GM12878 (cell line): ENCODE measurements around the gene LDHAL6A. TPM values are rescaled to one million over a fixed set of nuclear protein-coding genes. Genes with fewer than 3 reads are reported as not detected.

Experiments
- ATAC-seq: fragments of 200-7000 bp; cut with Tn5 transposase; 3 replicates; pipeline ENCODE4 v1.9.1; 2020; ENCODE audit warnings: mild to moderate bottlenecking, moderate library complexity
- BruUV-seq: library from RNA; stranded (reverse); fragments of 400-500 nt; replicated peaks from 2 replicates; lab custom pipeline; 2021; lab: Mats Ljungman, UMichigan
- CTCF ChIA-PET: fragments of 300-600 bp; sonication (Branson Sonifier 250); formaldehyde crosslinking; extraction: SDS; loops from one replicate; lab custom pipeline; 2021; ENCODE audit warnings: inconsistent platforms; lab: Yijun Ruan, JAX
- POLR2A ChIA-PET: fragments of 350-600 bp; formaldehyde crosslinking; extraction: SDS; loops from one replicate; lab custom pipeline; 2021; ENCODE audit warnings: inconsistent platforms; lab: Charles Lee
- RAD21 ChIA-PET: fragments of 300-600 bp; sonication (Branson Sonifier 250); formaldehyde crosslinking; loops from one replicate; lab custom pipeline; 2023; ENCODE audit warnings: antibody characterized with exemption; ENCODE audit not compliant: unreplicated experiment; lab: Charles Lee
- SMC1A ChIA-PET: fragments of 300-600 bp; sonication (Branson Sonifier 250); formaldehyde crosslinking; loops from one replicate; lab custom pipeline; 2023; ENCODE audit not compliant: unreplicated experiment, uncharacterized antibody; lab: Charles Lee
- DNase-seq: peaks from one replicate; pipeline ENCODE4 v3.0.0-alpha.2; 2011; ENCODE audit warnings: low read depth, low spot score
- FAIRE-seq: peaks from 3 replicates; lab custom pipeline; 2011; peaks lifted over from hg19 to GRCh38; lab: Jason Lieb, UNC
- H2AFZ ChIP-seq: 2 replicates; pipeline ENCODE4 v1.6.0; 2011; ENCODE audit warnings: low read depth, low read length, control low read depth; ENCODE audit not compliant: control insufficient read depth
- H3K27ac ChIP-seq: 2 replicates; pipeline ENCODE4 v1.5.1; 2011; ENCODE audit warnings: control low read depth; ENCODE audit not compliant: control insufficient read depth, insufficient read depth
- H3K27me3 ChIP-seq, 2 experiments: replicated peaks in 1 of 2; 2 replicates each; pipeline versions ENCODE4 v1.6.0 to v1.6.1; 2011; ENCODE audit warnings: low read length in 1 of 2; ENCODE audit not compliant: control insufficient read depth in 2 of 2, insufficient read depth in 2 of 2
- H3K36me3 ChIP-seq, 2 experiments: 2 replicates each; pipeline ENCODE4 v1.5.1; 2011; ENCODE audit warnings: low read length in 1 of 2; ENCODE audit not compliant: control insufficient read depth in 2 of 2, insufficient read depth in 2 of 2
- H3K4me1 ChIP-seq: 2 replicates; pipeline ENCODE4 v1.6.1; 2011; ENCODE audit warnings: mild to moderate bottlenecking, low read length, moderate library complexity, mixed read lengths; ENCODE audit not compliant: control insufficient read depth, insufficient read depth
- H3K4me2 ChIP-seq: 2 replicates; pipeline ENCODE4 v1.6.0; 2011; ENCODE audit warnings: control low read depth; ENCODE audit not compliant: control insufficient read depth, insufficient read depth
- H3K4me3 ChIP-seq: fragments of 200-600 bp; sonication (generic); 2 replicates; pipeline ENCODE4 v1.5.1; 2016
- H3K79me2 ChIP-seq: 2 replicates; pipeline ENCODE4 v1.6.0; 2011; ENCODE audit warnings: low read length; ENCODE audit not compliant: control insufficient read depth, insufficient read depth
- H3K9ac ChIP-seq: 2 replicates; pipeline ENCODE4 v1.8.0; 2011; ENCODE audit warnings: low read length, control low read depth, mixed read lengths; ENCODE audit not compliant: control insufficient read depth, insufficient read depth
- H3K9me3 ChIP-seq: replicated peaks from 3 replicates; pipeline ENCODE4 v1.5.1; 2011; ENCODE audit warnings: mild to moderate bottlenecking, low read length; ENCODE audit not compliant: control insufficient read depth, insufficient read depth
- H4K20me1 ChIP-seq: 2 replicates; pipeline ENCODE4 v1.6.0; 2011; ENCODE audit not compliant: control insufficient read depth, insufficient read depth
- NR2F1 ChIP-seq: fragments of 450-650 bp; conservative IDR thresholded peaks from 2 replicates; pipeline ENCODE4 v1.6.1; 2017; ENCODE audit warnings: mild to moderate bottlenecking
- RFX5 ChIP-seq: IDR thresholded peaks from 2 replicates; pipeline ENCODE4 v1.6.1; 2011; ENCODE audit warnings: low read depth, low read length, improper control_type of control experiment
- ZNF384 ChIP-seq: IDR thresholded peaks from 2 replicates; pipeline ENCODE4 v1.6.1; 2012; ENCODE audit warnings: low read depth, mild to moderate bottlenecking, low read length, improper control_type of control experiment, borderline replicate concordance
- WGBS: methylation state at CpG from one replicate; pipeline ENCODE4 v1.1.6; 2016; ENCODE audit warnings: low lambda C conversion rate; ENCODE audit not compliant: insufficient replicate concordance, insufficient coverage; ENCODE audit errors: missing lambda C conversion rate; 5-methylcytosine and 5-hydroxymethylcytosine counted together
- in situ Hi-C: fragments of 300-500 bp; cut with MboI; formaldehyde crosslinking; loops from 9 replicates; pipeline ENCODE4 v1.14.3; 2018; ENCODE audit warnings: mixed read lengths
- intact Hi-C: fragments of 100-400 bp; cut with micrococcal nuclease; formaldehyde crosslinking; loops from one replicate; pipeline ENCODE4 v1.14.2; 2022; ENCODE audit not compliant: unreplicated experiment
- polyA plus RNA-seq, 11 experiments: library from polyadenylated mRNA; depleted of rRNA in 4 of 11; unstranded in 6 of 11; stranded (reverse) in 5 of 11; fragments of >200 nt; fragmentation: Nextera tagmentation in 4 of 11; fragmentation: Illumina TruSeq in 1 of 11; extraction: Ambion mirVana in 4 of 11; extraction: Trizol in 1 of 11; gene quantifications; 1 replicate in 1 of 11; 2 replicates in 10 of 11; pipeline versions ENCODE4 v1.2.1 to v1.2.3, GENCODE V29; 2011 to 2016; ENCODE audit warnings: inconsistent platforms in 2 of 11, missing spikeins in 2 of 11, low read depth in 1 of 11
- total RNA-seq, 4 experiments: library from RNA; depleted of rRNA in 3 of 4; stranded (reverse); fragments of >200 nt in 3 of 4; fragmentation: Illumina TruSeq in 1 of 4; extraction: Trizol in 1 of 4; gene quantifications; 2 replicates each; pipeline versions ENCODE4 v1.2.1 to v1.2.3, GENCODE V29; 2013 to 2021
- TF ChIP-seq, protein P1 (sequence below): fragments of 450-650 bp; IDR thresholded peaks from 2 replicates; pipeline ENCODE4 v1.6.1; 2017; ENCODE audit warnings: low read depth, mild to moderate bottlenecking, moderate library complexity
- TF ChIP-seq, protein P2 (sequence below): fragments of 450-650 bp; IDR thresholded peaks from 2 replicates; pipeline ENCODE4 v1.6.1; 2018; ENCODE audit warnings: mild to moderate bottlenecking, low read depth, moderate library complexity; ENCODE audit not compliant: partially characterized antibody

LDHAL6A gene
- total and polyA plus RNA-seq, 10 of the 15 experiments (the other 5 are each of a cell fraction or from before 2014, with no cell fraction given): 0.03 to 0.11 (median 0.09) TPM; not detected in 7

DNA sequence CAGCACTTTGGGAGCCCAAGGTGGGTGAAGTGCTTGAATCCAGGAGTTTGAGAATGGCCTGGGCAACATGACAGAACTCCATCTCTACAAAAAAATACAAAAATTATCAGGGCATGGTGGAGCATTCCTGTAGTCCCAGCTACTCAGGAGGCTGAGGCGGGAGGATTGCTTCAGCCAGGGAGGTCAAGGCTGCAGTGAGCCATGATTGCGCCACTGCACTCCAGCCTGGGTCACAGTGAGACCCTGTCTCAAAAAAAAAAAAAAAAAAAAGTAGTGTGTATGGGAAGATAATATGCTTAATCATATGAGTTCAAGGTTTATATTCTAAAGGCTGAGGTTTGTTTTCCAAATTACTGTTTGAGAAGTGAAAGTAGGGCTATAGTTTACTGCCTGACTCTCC, 10.7 kb downstream of the LDHAL6A start:
- Histone ChIP-seq H3K27me3 (no peaks in the 10 kb centered on the region), H3K4me1 (peaks cover 5% of the 10 kb centered on the region; the same call in 1 of the 2 replicates), H2AFZ (no peak overlapping the region), H3K9me3 (no peaks in the 10 kb centered on the region), H3K27ac (no peak overlapping the region), H3K4me2 (no peak overlapping the region), H3K9ac (no peak overlapping the region), H3K79me2 (no peaks in the 10 kb centered on the region), H3K36me3 (no peaks in the 10 kb centered on the region), H4K20me1 (no peaks in the 10 kb centered on the region), H3K4me3 (no peak overlapping the region)
- DNase-seq: no peak
- ChIA-PET CTCF (no interaction called here), SMC1A (interaction anchor here (1.0 kb wide), 1 partner anchor 172 kb away, joined by 3 read pairs; no protein-coding TSS in a partner anchor), POLR2A (no interaction called here), RAD21 (no interaction called here)
- in situ Hi-C loops (no loop called here), intact Hi-C loops (no loop called here)
- no peak for ATAC-seq
- TF ChIP-seq RFX5 (no peak), ZNF384 (no peak), NR2F1 (no peak)
- TF ChIP-seq, protein P1, sequence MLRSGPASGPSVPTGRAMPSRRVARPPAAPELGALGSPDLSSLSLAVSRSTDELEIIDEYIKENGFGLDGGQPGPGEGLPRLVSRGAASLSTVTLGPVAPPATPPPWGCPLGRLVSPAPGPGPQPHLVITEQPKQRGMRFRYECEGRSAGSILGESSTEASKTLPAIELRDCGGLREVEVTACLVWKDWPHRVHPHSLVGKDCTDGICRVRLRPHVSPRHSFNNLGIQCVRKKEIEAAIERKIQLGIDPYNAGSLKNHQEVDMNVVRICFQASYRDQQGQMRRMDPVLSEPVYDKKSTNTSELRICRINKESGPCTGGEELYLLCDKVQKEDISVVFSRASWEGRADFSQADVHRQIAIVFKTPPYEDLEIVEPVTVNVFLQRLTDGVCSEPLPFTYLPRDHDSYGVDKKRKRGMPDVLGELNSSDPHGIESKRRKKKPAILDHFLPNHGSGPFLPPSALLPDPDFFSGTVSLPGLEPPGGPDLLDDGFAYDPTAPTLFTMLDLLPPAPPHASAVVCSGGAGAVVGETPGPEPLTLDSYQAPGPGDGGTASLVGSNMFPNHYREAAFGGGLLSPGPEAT: no peak
- TF ChIP-seq, protein P2, sequence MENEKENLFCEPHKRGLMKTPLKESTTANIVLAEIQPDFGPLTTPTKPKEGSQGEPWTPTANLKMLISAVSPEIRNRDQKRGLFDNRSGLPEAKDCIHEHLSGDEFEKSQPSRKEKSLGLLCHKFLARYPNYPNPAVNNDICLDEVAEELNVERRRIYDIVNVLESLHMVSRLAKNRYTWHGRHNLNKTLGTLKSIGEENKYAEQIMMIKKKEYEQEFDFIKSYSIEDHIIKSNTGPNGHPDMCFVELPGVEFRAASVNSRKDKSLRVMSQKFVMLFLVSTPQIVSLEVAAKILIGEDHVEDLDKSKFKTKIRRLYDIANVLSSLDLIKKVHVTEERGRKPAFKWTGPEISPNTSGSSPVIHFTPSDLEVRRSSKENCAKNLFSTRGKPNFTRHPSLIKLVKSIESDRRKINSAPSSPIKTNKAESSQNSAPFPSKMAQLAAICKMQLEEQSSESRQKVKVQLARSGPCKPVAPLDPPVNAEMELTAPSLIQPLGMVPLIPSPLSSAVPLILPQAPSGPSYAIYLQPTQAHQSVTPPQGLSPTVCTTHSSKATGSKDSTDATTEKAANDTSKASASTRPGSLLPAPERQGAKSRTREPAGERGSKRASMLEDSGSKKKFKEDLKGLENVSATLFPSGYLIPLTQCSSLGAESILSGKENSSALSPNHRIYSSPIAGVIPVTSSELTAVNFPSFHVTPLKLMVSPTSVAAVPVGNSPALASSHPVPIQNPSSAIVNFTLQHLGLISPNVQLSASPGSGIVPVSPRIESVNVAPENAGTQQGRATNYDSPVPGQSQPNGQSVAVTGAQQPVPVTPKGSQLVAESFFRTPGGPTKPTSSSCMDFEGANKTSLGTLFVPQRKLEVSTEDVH: no peak
- no TSS peak for BruUV-seq
- FAIRE-seq: no peak
- 100% methylated on average over 2 of the region's 2 CpGs for WGBS
